GM23338 (cell line): ENCODE measurements around the gene ITPR3.

ENCODE experiments used
- CREB1 ChIP-seq: fragments of 250-450 bp; sonication (Bioruptor Pico); IDR thresholded peaks from 2 replicates; pipeline ENCODE4 v1.5.0; 2020; ENCODE audit warnings: low read depth, mild to moderate bottlenecking, moderate library complexity
- EZH2 ChIP-seq: fragments of 200-600 bp; sonication (generic); IDR thresholded peaks from one replicate; pipeline ENCODE4 v1.8.0; 2017; ENCODE audit warnings: antibody characterized with exemption, mild to moderate bottlenecking, low read depth; ENCODE audit not compliant: unreplicated experiment
- EZH2phosphoT487 ChIP-seq: fragments of 200-600 bp; sonication (generic); IDR thresholded peaks from one replicate; pipeline ENCODE4 v1.8.1; 2018; ENCODE audit warnings: antibody characterized with exemption; ENCODE audit not compliant: unreplicated experiment
- JUNB ChIP-seq: IDR thresholded peaks from one replicate; pipeline ENCODE4 v1.6.1; 2016; ENCODE audit warnings: antibody characterized with exemption; ENCODE audit not compliant: unreplicated experiment
- POLR2AphosphoS5 ChIP-seq: IDR thresholded peaks from 2 replicates; pipeline ENCODE4 v1.6.1; 2016; ENCODE audit warnings: antibody characterized with exemption, low read depth
- STAT1 ChIP-seq: IDR thresholded peaks from one replicate; pipeline ENCODE4 v1.6.1; 2016; ENCODE audit warnings: antibody characterized with exemption; ENCODE audit not compliant: unreplicated experiment
- ZNF114 ChIP-seq: fragments of 250-450 bp; sonication (Bioruptor Pico); IDR thresholded peaks from 2 replicates; pipeline ENCODE4 v1.5.0; 2020; ENCODE audit warnings: mild to moderate bottlenecking, moderate library complexity
- TF ChIP-seq, protein P1 (sequence below), 2 experiments: fragments of 200-600 bp in 1 of 2; sonication (generic) in 1 of 2; conservative IDR thresholded peaks; 2 replicates each; pipeline versions ENCODE4 v1.5.1 to v1.6.1; 2016 to 2017; ENCODE audit warnings: antibody characterized with exemption in 2 of 2, low read depth in 2 of 2, mild to moderate bottlenecking in 2 of 2, moderate library complexity in 1 of 2
- TF ChIP-seq, protein P2 (sequence below): IDR thresholded peaks from one replicate; pipeline ENCODE4 v1.6.1; 2018; ENCODE audit warnings: antibody characterized with exemption; ENCODE audit not compliant: unreplicated experiment
- TF ChIP-seq, protein P3 (sequence below): IDR thresholded peaks from 2 replicates; pipeline ENCODE4 v1.6.1; 2016; ENCODE audit warnings: antibody characterized with exemption
- TF ChIP-seq, protein P4 (sequence below): fragments of 250-450 bp; sonication (Bioruptor Pico); IDR thresholded peaks from 2 replicates; pipeline ENCODE4 v1.5.0; 2020; ENCODE audit warnings: mild to moderate bottlenecking, moderate library complexity

DNA sequence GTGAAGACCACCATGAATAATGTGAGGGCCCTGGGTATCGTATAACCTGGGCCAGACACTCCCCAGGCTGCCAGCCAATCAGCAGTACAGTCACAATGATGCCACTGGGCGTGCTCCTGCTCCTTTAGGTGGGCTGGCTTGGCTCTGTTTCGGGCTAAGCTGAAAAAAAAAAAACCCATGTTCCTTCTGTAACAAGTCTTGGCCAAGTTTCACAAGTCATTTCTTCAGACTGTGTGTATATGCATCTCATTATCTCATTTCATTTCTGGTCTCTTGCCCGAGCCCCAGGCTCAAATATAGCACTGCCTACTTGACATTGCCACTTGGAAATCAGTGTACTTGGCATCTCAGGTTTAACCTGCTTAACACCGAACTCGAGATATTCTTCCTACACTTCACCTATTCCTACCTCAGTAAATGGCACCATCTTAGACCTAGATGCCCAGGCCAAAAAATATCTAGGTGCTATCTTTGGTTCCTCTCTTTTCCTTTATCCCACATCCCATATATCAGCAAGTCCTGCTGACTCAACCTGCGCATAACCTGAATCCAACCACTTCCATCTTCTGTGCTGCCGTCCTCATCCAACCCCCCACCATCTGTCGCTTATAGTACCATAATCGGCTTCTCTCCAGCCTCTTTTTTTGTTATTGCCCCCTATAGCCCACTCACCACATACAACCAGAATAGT, 88.6 kb downstream of the ITPR3 start:
- TF ChIP-seq, protein P1, sequence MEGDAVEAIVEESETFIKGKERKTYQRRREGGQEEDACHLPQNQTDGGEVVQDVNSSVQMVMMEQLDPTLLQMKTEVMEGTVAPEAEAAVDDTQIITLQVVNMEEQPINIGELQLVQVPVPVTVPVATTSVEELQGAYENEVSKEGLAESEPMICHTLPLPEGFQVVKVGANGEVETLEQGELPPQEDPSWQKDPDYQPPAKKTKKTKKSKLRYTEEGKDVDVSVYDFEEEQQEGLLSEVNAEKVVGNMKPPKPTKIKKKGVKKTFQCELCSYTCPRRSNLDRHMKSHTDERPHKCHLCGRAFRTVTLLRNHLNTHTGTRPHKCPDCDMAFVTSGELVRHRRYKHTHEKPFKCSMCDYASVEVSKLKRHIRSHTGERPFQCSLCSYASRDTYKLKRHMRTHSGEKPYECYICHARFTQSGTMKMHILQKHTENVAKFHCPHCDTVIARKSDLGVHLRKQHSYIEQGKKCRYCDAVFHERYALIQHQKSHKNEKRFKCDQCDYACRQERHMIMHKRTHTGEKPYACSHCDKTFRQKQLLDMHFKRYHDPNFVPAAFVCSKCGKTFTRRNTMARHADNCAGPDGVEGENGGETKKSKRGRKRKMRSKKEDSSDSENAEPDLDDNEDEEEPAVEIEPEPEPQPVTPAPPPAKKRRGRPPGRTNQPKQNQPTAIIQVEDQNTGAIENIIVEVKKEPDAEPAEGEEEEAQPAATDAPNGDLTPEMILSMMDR (conservative IDR thresholded peaks at IDR 0.05; ENCODE audit: low read depth in 2 of 2), result no peak
- TF ChIP-seq POLR2AphosphoS5 (no peak), ZNF114 (no peak), EZH2 (no peak), JUNB (no peak), CREB1 (CRISPR knock-in tag) (no peak), EZH2phosphoT487 (no peak), STAT1 (no peak)
- TF ChIP-seq, protein P2, sequence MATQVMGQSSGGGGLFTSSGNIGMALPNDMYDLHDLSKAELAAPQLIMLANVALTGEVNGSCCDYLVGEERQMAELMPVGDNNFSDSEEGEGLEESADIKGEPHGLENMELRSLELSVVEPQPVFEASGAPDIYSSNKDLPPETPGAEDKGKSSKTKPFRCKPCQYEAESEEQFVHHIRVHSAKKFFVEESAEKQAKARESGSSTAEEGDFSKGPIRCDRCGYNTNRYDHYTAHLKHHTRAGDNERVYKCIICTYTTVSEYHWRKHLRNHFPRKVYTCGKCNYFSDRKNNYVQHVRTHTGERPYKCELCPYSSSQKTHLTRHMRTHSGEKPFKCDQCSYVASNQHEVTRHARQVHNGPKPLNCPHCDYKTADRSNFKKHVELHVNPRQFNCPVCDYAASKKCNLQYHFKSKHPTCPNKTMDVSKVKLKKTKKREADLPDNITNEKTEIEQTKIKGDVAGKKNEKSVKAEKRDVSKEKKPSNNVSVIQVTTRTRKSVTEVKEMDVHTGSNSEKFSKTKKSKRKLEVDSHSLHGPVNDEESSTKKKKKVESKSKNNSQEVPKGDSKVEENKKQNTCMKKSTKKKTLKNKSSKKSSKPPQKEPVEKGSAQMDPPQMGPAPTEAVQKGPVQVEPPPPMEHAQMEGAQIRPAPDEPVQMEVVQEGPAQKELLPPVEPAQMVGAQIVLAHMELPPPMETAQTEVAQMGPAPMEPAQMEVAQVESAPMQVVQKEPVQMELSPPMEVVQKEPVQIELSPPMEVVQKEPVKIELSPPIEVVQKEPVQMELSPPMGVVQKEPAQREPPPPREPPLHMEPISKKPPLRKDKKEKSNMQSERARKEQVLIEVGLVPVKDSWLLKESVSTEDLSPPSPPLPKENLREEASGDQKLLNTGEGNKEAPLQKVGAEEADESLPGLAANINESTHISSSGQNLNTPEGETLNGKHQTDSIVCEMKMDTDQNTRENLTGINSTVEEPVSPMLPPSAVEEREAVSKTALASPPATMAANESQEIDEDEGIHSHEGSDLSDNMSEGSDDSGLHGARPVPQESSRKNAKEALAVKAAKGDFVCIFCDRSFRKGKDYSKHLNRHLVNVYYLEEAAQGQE, result no peak
- TF ChIP-seq, protein P3, sequence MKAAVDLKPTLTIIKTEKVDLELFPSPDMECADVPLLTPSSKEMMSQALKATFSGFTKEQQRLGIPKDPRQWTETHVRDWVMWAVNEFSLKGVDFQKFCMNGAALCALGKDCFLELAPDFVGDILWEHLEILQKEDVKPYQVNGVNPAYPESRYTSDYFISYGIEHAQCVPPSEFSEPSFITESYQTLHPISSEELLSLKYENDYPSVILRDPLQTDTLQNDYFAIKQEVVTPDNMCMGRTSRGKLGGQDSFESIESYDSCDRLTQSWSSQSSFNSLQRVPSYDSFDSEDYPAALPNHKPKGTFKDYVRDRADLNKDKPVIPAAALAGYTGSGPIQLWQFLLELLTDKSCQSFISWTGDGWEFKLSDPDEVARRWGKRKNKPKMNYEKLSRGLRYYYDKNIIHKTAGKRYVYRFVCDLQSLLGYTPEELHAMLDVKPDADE, result no peak
- TF ChIP-seq, protein P4, sequence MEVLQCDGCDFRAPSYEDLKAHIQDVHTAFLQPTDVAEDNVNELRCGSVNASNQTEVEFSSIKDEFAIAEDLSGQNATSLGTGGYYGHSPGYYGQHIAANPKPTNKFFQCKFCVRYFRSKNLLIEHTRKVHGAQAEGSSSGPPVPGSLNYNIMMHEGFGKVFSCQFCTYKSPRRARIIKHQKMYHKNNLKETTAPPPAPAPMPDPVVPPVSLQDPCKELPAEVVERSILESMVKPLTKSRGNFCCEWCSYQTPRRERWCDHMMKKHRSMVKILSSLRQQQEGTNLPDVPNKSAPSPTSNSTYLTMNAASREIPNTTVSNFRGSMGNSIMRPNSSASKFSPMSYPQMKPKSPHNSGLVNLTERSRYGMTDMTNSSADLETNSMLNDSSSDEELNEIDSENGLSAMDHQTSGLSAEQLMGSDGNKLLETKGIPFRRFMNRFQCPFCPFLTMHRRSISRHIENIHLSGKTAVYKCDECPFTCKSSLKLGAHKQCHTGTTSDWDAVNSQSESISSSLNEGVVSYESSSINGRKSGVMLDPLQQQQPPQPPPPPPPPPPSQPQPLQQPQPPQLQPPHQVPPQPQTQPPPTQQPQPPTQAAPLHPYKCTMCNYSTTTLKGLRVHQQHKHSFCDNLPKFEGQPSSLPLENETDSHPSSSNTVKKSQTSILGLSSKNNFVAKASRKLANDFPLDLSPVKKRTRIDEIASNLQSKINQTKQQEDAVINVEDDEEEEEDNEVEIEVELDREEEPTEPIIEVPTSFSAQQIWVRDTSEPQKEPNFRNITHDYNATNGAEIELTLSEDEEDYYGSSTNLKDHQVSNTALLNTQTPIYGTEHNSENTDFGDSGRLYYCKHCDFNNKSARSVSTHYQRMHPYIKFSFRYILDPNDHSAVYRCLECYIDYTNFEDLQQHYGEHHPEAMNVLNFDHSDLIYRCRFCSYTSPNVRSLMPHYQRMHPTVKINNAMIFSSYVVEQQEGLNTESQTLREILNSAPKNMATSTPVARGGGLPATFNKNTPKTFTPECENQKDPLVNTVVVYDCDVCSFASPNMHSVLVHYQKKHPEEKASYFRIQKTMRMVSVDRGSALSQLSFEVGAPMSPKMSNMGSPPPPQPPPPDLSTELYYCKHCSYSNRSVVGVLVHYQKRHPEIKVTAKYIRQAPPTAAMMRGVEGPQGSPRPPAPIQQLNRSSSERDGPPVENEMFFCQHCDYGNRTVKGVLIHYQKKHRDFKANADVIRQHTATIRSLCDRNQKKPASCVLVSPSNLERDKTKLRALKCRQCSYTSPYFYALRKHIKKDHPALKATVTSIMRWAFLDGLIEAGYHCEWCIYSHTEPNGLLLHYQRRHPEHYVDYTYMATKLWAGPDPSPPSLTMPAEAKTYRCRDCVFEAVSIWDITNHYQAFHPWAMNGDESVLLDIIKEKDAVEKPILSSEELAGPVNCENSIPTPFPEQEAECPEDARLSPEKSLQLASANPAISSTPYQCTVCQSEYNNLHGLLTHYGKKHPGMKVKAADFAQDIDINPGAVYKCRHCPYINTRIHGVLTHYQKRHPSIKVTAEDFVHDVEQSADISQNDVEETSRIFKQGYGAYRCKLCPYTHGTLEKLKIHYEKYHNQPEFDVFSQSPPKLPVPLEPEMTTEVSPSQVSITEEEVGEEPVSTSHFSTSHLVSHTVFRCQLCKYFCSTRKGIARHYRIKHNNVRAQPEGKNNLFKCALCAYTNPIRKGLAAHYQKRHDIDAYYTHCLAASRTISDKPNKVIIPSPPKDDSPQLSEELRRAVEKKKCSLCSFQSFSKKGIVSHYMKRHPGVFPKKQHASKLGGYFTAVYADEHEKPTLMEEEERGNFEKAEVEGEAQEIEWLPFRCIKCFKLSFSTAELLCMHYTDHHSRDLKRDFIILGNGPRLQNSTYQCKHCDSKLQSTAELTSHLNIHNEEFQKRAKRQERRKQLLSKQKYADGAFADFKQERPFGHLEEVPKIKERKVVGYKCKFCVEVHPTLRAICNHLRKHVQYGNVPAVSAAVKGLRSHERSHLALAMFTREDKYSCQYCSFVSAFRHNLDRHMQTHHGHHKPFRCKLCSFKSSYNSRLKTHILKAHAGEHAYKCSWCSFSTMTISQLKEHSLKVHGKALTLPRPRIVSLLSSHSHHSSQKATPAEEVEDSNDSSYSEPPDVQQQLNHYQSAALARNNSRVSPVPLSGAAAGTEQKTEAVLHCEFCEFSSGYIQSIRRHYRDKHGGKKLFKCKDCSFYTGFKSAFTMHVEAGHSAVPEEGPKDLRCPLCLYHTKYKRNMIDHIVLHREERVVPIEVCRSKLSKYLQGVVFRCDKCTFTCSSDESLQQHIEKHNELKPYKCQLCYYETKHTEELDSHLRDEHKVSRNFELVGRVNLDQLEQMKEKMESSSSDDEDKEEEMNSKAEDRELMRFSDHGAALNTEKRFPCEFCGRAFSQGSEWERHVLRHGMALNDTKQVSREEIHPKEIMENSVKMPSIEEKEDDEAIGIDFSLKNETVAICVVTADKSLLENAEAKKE (CRISPR knock-in tag), result no peak
